ENCODE data around the gene DSTYK.
"Not testable (repeated sequence)": the region's sequence is repeated elsewhere in the genome, so short reads cannot be mapped to it uniquely, and the experiment has no call there.

Gene DSTYK

GRCh38 chr1:205214756-205215155 is 3.3 kb upstream of the DSTYK start:
- DNase-seq (ENCODE audit: low read depth in 2 of 2) = no peak

GRCh38 chr1:205211839-205212536 is 486 bp upstream of the DSTYK start:
- no peak for DNase-seq (ENCODE audit: low read depth in 2 of 2)

- no peak for DNase-seq (ENCODE audit: low read depth in 2 of 2)
Measured at GRCh38 chr1:205210756-205211168, 740 bp downstream of the DSTYK start.

- DNase-seq (ENCODE audit: low read depth in 2 of 2) = no peak
Measured at GRCh38 chr1:205208811-205209210, 2.7 kb downstream of the DSTYK start.

GRCh38 chr1:205205055-205205454 is 6.4 kb downstream of the DSTYK start:
- no peak for DNase-seq (ENCODE audit: low read depth in 2 of 2)

GRCh38 chr1:205204552-205204951 is 7.0 kb downstream of the DSTYK start:
- DNase-seq (ENCODE audit: low read depth in 2 of 2) = no peak

GRCh38 chr1:205199931-205200299 is 11.6 kb downstream of the DSTYK start:
- no peak for DNase-seq (ENCODE audit: low read depth in 2 of 2)

GRCh38 chr1:205199090-205199930 is 12.2 kb downstream of the DSTYK start:
- DNase-seq (ENCODE audit: low read depth in 2 of 2) = peak in 1 of 2 donors; percentile 19

- DNase-seq (ENCODE audit: low read depth in 2 of 2) = no peak
Measured at GRCh38 chr1:205192287-205192686, 19.2 kb downstream of the DSTYK start.

- DNase-seq (ENCODE audit: low read depth in 2 of 2) = no peak
Measured at GRCh38 chr1:205191622-205192021, 19.9 kb downstream of the DSTYK start.

GRCh38 chr1:205190845-205191577 is 20.5 kb downstream of the DSTYK start:
- DNase-seq (ENCODE audit: low read depth in 2 of 2) = no peak

- DNase-seq (ENCODE audit: low read depth in 2 of 2) = no peak
Measured at GRCh38 chr1:205189131-205189530, 22.4 kb downstream of the DSTYK start.

- no peak for DNase-seq (ENCODE audit: low read depth in 2 of 2)
Measured at GRCh38 chr1:205188596-205188995, 22.9 kb downstream of the DSTYK start.

GRCh38 chr1:205188098-205188497 is 23.4 kb downstream of the DSTYK start:
- DNase-seq (ENCODE audit: low read depth in 2 of 2) = no peak

GRCh38 chr1:205187420-205187819 is 24.1 kb downstream of the DSTYK start:
- no peak for DNase-seq (ENCODE audit: low read depth in 2 of 2)

GRCh38 chr1:205186191-205186590 is 25.3 kb downstream of the DSTYK start:
- DNase-seq (ENCODE audit: low read depth in 2 of 2) = no peak

- no peak for DNase-seq (ENCODE audit: low read depth in 2 of 2)
Measured at GRCh38 chr1:205183676-205184335, 27.7 kb downstream of the DSTYK start.

GRCh38 chr1:205182930-205183329 is 28.6 kb downstream of the DSTYK start:
- DNase-seq (ENCODE audit: low read depth in 2 of 2) = no peak

GRCh38 chr1:205180331-205180730 is 31.2 kb downstream of the DSTYK start:
- DNase-seq (ENCODE audit: low read depth in 2 of 2) = not testable (repeated sequence)

GRCh38 chr1:205179842-205180241 is 31.7 kb downstream of the DSTYK start:
- no peak for DNase-seq (ENCODE audit: low read depth in 2 of 2)

GRCh38 chr1:205172729-205173366 is 38.7 kb downstream of the DSTYK start:
- no peak for DNase-seq (ENCODE audit: low read depth in 2 of 2)

Data from stimulated activated CD4-positive, alpha-beta T cell treated with anti-CD3 and anti-CD28 coated beads, Interleukin-1b, Interleukin-23, amount 100 ng/mL, for 4 hours (primary cell).